Smooth muscle cell (in vitro differentiated cells): ENCODE results near the gene DOCK9. TPM values are rescaled to one million over a fixed set of nuclear protein-coding genes. Genes with fewer than 3 reads are reported as not detected.

Experiments
- DNase-seq: peaks from one replicate; lab custom pipeline; 2025; ENCODE audit not compliant: unreplicated experiment; lab: John Stamatoyannopoulos, UW
- H2AFZ ChIP-seq: fragments of 200-600 bp; sonication (generic); 2 replicates; pipeline ENCODE4 v1.6.0; 2016; ENCODE audit warnings: antibody characterized with exemption, low read depth, mild to moderate bottlenecking
- H3F3A ChIP-seq: fragments of 200-600 bp; sonication (generic); 2 replicates; pipeline ENCODE4 v1.6.0; 2017; ENCODE audit warnings: antibody characterized with exemption, low read depth
- H3K27ac ChIP-seq: fragments of 200-600 bp; sonication (generic); 2 replicates; pipeline ENCODE4 v1.5.1; 2016; ENCODE audit warnings: low read depth, mild to moderate bottlenecking
- H3K27me3 ChIP-seq: fragments of 200-600 bp; sonication (generic); 2 replicates; pipeline ENCODE4 v1.6.1; 2016; ENCODE audit warnings: low read depth, mild to moderate bottlenecking
- H3K36me3 ChIP-seq: fragments of 200-600 bp; sonication (generic); 2 replicates; pipeline ENCODE4 v1.5.1; 2016; ENCODE audit warnings: low read depth
- H3K4me1 ChIP-seq: fragments of 200-600 bp; sonication (generic); 2 replicates; pipeline ENCODE4 v1.5.1; 2016; ENCODE audit warnings: low read depth
- H3K4me2 ChIP-seq: fragments of 200-600 bp; sonication (generic); 2 replicates; pipeline ENCODE4 v1.6.0; 2016; ENCODE audit warnings: mild to moderate bottlenecking
- H3K4me3 ChIP-seq: fragments of 200-600 bp; sonication (generic); 2 replicates; pipeline ENCODE4 v1.5.1; 2016; ENCODE audit warnings: mild to moderate bottlenecking
- H3K79me2 ChIP-seq: fragments of 200-600 bp; sonication (generic); 2 replicates; pipeline ENCODE4 v1.6.0; 2016; ENCODE audit warnings: low read depth, mild to moderate bottlenecking
- H3K9ac ChIP-seq: fragments of 200-600 bp; sonication (generic); 2 replicates; pipeline ENCODE4 v1.6.0; 2016; ENCODE audit warnings: low read depth
- H3K9me3 ChIP-seq: fragments of 200-600 bp; sonication (generic); replicated peaks from 2 replicates; pipeline ENCODE4 v1.5.1; 2016; ENCODE audit warnings: low read depth
- H4K20me1 ChIP-seq: fragments of 200-600 bp; sonication (generic); 2 replicates; pipeline ENCODE4 v1.6.0; 2016; ENCODE audit warnings: low read depth
- WGBS: methylation state at CpG from one replicate; pipeline ENCODE4 v1.1.7; 2016; ENCODE audit warnings: low lambda C conversion rate; 5-methylcytosine and 5-hydroxymethylcytosine counted together
- polyA plus RNA-seq: library from polyadenylated mRNA; unstranded; fragments of >200 nt; fragmentation: Nextera tagmentation; extraction: Ambion mirVana; gene quantifications from 2 replicates; pipeline ENCODE4 v1.2.1, GENCODE V29; 2016
- total RNA-seq: library from RNA; depleted of rRNA; stranded (reverse); fragments of >200 nt; gene quantifications from 2 replicates; pipeline ENCODE4 v1.2.3, GENCODE V29; 2014
- TF ChIP-seq, protein P1 (sequence below): fragments of 200-600 bp; sonication (generic); IDR thresholded peaks from 2 replicates; pipeline ENCODE4 v1.5.1; 2017; ENCODE audit warnings: borderline replicate concordance, mild to moderate bottlenecking, antibody characterized with exemption; ENCODE audit not compliant: insufficient read depth, poor library complexity, severe bottlenecking

The DOCK9 gene
- total and polyA plus RNA-seq, 2 experiments from 2014 or later = 5.7 to 25.1 TPM

GRCh38 chr13:98909016-98909415 lies 68.8 kb downstream of the DOCK9 start:
- DNase-seq = no peak

GRCh38 chr13:98906746-98907502 lies 70.9 kb downstream of the DOCK9 start:
- 91% methylated on average over 8 of the region's 8 CpGs for WGBS
- Histone ChIP-seq H3K27me3 (no peaks in the 10 kb centered on the region), H3K27ac (no peak overlapping the region), H3K79me2 (no peaks in the 10 kb centered on the region), H4K20me1 (no peaks in the 10 kb centered on the region), H3K4me3 (no peak overlapping the region), H3K4me1 (peaks cover 6% of the 10 kb centered on the region), H3K36me3 (no peaks in the 10 kb centered on the region), H3K9me3 (no peaks in the 10 kb centered on the region), H3F3A (no peaks in the 10 kb centered on the region), H3K9ac (no peak overlapping the region), H2AFZ (no peak overlapping the region), H3K4me2 (no peak overlapping the region)
- DNase-seq = no peak
- TF ChIP-seq, protein P1, sequence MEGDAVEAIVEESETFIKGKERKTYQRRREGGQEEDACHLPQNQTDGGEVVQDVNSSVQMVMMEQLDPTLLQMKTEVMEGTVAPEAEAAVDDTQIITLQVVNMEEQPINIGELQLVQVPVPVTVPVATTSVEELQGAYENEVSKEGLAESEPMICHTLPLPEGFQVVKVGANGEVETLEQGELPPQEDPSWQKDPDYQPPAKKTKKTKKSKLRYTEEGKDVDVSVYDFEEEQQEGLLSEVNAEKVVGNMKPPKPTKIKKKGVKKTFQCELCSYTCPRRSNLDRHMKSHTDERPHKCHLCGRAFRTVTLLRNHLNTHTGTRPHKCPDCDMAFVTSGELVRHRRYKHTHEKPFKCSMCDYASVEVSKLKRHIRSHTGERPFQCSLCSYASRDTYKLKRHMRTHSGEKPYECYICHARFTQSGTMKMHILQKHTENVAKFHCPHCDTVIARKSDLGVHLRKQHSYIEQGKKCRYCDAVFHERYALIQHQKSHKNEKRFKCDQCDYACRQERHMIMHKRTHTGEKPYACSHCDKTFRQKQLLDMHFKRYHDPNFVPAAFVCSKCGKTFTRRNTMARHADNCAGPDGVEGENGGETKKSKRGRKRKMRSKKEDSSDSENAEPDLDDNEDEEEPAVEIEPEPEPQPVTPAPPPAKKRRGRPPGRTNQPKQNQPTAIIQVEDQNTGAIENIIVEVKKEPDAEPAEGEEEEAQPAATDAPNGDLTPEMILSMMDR = no peak

More at GRCh38 chr13:98909016-98909415, 68.8 kb downstream of the DOCK9 start:
- no peaks in the 10 kb centered on the region for H3K36me3 ChIP-seq
- no peaks in the 10 kb centered on the region for H3K27me3 ChIP-seq
- H3K27ac ChIP-seq = peak overlapping the region; percentile 67
- no peak overlapping the region for H2AFZ ChIP-seq
- peaks cover 6% of the 10 kb centered on the region for H3K4me1 ChIP-seq
- no peak overlapping the region for H3K9ac ChIP-seq
- no peaks in the 10 kb centered on the region for H3K9me3 ChIP-seq
- H3K4me3 ChIP-seq = no peak overlapping the region
- H3F3A ChIP-seq = no peaks in the 10 kb centered on the region
- TF ChIP-seq, protein P1 = no peak
- no peaks in the 10 kb centered on the region for H4K20me1 ChIP-seq
- H3K79me2 ChIP-seq = no peaks in the 10 kb centered on the region
- 97% methylated on average over 3 of the region's 3 CpGs for WGBS
- H3K4me2 ChIP-seq = no peak overlapping the region

DNA sequence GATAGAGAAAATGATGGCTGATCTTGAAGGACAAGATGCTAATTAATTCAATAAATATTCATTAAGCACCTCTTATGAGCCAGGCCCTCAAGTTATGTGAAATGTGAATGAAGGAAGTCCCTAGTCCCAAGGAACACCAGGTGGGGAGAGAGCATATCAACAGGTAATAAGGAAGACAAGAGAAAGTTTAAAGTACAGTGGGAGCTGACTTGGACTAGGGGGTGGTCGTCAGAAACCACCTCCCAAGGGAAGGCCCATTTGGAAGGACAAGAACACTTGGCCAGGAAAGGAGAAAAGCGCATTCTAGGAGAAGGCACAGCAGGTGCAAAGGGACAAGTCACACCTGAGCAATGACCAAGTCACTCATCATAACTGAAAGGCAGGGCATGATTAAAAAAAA lies 72.7 kb downstream of the DOCK9 start:
- no peaks in the 10 kb centered on the region for H3K4me1 ChIP-seq
- no peak for DNase-seq
- TF ChIP-seq, protein P1 = no peak
- no peak overlapping the region for H3K9ac ChIP-seq
- H3F3A ChIP-seq = no peaks in the 10 kb centered on the region
- H3K27me3 ChIP-seq = no peaks in the 10 kb centered on the region
- H3K79me2 ChIP-seq = no peaks in the 10 kb centered on the region
- H3K4me2 ChIP-seq = no peak overlapping the region
- no peak overlapping the region for H3K4me3 ChIP-seq
- H3K9me3 ChIP-seq = no peaks in the 10 kb centered on the region
- H2AFZ ChIP-seq = no peak overlapping the region
- H3K36me3 ChIP-seq = no peaks in the 10 kb centered on the region
- WGBS = 96% methylated on average over 2 of the region's 2 CpGs
- no peak overlapping the region for H3K27ac ChIP-seq
- no peaks in the 10 kb centered on the region for H4K20me1 ChIP-seq

DNA sequence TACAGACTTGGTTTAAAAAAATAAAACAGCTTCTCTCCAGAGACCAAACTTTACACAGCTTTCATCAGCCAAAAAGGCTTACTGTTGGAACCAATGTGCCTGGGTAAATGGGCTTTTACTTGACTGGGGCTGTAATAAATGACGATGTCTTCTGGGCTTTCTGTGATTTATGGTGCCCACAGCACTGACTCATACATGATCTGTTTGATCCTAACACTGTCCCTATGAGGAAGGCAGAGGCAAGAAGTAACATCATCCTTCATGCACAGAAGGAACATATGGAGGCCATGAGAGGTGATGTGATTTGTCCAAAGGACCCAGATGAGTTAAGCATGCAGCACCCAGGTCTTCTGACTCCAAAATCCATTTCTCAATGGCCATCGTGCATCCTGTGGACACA lies 77.4 kb downstream of the DOCK9 start:
- 60% methylated on average over 2 of the region's 2 CpGs for WGBS
- no peak overlapping the region for H3K4me3 ChIP-seq

More for the DNA sequence above, 77.4 kb downstream of the DOCK9 start:
- Histone ChIP-seq H3K27me3 (no peaks in the 10 kb centered on the region), H4K20me1 (no peaks in the 10 kb centered on the region), H3K27ac (no peak overlapping the region), H3K36me3 (no peaks in the 10 kb centered on the region), H3F3A (no peaks in the 10 kb centered on the region), H3K4me2 (no peak overlapping the region), H3K4me1 (no peaks in the 10 kb centered on the region), H3K79me2 (no peaks in the 10 kb centered on the region), H2AFZ (no peak overlapping the region), H3K9ac (no peak overlapping the region), H3K9me3 (no peaks in the 10 kb centered on the region)
- TF ChIP-seq, protein P1 = no peak
- no peak for DNase-seq
